Central memory CD4-positive, alpha-beta T cell (primary cell): Measurements from ENCODE around the gene AIPL1.
A peak's percentile ranks its signal among the peaks of the same experiment; 100 is the strongest.
"Not testable (repeated sequence)": the region's sequence is repeated elsewhere in the genome, so short reads cannot be mapped to it uniquely, and the experiment has no call there.

ENCODE experiments used
- DNase-seq: peaks from one replicate; pipeline ENCODE4 v3.0.0; 2022
- total RNA-seq, 3 experiments: gene quantifications; one replicate each; lab custom pipeline; 2026; lab: John Stamatoyannopoulos, UW

Gene AIPL1, protein sequence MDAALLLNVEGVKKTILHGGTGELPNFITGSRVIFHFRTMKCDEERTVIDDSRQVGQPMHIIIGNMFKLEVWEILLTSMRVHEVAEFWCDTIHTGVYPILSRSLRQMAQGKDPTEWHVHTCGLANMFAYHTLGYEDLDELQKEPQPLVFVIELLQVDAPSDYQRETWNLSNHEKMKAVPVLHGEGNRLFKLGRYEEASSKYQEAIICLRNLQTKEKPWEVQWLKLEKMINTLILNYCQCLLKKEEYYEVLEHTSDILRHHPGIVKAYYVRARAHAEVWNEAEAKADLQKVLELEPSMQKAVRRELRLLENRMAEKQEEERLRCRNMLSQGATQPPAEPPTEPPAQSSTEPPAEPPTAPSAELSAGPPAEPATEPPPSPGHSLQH
- 0 to 0.58 (median 0) reads per million in 3 experiments for total RNA-seq

DNA sequence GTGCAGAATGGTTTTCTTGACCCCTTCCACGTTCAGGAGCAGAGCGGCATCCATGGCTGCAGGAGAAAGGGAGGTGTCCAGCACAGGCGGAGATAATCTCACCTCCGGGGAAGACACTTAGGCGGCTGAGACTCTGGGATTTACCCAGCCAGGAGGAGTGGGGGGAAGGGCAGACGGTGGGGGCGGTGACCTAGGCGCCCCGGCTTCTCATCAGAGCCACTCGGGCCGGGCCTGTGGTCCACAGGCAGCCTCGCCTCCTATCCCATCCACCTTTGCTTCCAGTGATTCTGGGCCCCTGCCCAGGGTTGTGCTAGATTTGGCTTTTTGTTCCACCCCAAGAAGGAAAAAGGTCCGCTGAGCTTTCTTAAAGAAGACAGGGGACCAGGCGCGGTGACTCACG, at the start of gene AIPL1:
Gene AIPL1, minus strand, starts transcription at position 71 of the 400 bp plus-strand sequence. Its CDS starts 17 bp downstream, at position 54.
- no peak for DNase-seq

DNA sequence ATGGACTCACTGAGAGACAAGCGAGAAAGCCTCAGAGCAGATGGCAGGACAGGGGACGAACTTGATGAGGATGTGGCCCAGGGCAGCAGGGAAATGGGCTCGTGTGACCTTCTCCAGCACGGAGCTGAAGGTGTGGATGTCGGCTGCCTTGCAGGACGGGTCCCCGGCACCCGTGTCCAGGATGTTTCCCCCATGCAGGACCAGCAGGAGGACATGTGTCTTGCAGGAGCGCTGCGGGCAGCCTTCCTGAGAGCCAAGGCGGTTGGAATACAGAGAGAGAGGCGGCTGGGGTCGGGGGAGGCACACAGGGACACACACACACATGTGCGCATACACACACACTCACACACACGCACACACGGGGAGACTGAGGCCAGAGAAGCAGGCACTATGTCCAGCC, 48.6 kb upstream of the AIPL1 start:
- no peak for DNase-seq

DNA sequence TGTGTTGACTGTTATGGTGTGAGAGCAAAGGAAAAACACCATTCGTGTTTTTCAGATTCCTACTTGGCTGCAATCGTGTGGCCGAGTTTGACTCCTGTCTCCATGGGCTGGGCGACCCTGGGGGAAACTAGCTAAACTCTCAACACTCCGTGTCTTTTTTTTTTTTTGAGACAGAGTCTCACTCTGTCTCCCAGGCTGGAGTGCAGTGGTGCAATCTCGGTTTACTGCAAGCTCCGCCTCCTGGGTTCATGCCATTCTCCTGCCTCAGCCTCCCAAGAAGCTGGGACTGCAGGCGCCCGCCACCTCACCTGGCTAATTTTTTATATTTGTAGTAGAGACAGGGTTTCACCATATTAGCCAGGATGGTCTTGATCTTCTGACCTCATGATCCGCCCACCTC, 47.9 kb upstream of the AIPL1 start:
- DNase-seq = not testable (repeated sequence)

DNA sequence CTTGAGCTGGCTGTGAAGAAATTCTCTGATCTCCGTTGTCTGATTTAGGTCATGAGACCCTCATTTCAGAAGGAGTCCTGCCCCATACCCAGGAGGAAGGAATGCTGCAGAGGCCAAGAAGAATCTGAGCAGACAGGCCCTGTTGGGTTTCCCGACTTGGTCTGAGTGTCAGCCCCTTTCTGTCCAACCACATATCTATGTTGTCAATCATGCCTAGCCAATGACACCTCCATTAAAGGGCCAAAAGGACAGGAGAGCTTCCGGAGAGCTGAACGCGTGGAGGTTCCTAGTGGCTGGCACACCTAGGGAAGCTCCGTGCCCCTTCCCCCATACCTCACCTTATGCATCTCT, 47.2 kb upstream of the AIPL1 start:
- no peak for DNase-seq

DNA sequence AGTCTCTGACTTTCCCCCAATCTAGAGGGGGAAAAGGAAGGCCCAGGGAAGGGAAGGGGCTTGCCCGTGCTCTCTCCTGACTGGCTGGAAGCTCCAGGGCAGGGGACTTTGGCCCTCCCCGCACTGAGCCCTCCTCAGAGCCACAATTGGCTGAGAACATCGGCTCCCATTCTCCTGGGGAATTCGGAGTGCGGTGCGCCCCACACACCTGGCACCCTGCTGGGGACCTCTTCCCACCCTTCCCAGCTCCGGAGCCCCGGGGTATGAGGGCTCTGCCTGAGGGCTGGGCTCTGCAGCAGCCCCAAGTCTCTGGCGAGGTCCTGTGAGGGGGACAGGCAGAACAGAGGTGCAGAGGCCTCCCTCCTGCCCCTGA, 45.4 kb upstream of the AIPL1 start:
- no peak for DNase-seq

DNA sequence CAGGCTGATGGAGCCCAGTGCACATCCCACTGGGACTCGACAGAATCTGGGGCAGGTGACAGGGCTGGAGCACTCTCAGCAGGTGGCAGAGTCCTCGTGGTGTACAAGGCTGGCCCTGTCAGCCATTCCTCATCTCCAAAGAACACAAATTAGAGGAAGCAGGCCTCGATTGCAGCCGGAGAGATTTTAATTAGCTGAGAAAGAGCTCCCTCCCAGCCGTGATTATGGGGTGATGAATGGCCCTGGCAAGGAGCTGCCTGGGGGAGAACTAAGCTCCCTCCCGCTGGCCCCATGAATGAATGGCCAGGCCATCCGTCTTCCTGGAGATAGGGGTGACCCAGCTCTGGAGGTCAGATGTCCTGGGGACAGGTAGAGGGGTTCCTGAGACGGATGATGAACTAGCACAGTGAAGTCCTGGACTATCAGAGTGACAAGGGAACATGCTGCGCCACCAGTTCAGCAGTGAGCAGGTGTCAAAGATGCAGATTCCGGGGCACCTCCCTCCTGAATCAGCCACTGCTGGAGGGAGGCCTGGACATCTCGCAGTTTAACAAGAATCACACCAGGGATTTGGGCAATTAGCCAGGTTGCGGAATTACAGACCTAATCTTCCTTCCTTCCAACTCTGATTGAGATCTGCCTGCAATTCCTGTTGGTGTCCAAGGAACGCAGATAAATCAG, 44.8 kb upstream of the AIPL1 start:
- no peak for DNase-seq

DNA sequence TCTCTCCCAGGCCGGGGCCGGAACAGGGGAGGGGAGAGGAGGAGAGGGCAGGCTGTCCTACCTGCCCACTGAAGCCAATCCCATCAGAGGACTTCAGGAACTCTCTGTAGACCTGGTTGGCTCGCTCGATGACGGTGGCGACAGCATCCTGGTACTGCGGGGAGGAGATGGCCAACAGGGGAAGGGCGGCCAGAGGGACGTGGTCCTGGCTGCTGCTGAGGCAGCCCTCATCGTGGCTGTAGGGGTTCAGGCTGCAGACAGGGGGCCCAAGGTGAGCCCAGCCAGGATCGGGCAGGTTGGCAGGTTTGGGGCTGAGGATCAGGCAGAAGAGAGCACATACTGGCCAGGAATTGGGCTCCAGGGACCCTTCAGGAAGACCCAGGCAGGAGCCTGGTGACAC, 43.6 kb upstream of the AIPL1 start:
- no peak for DNase-seq

DNA sequence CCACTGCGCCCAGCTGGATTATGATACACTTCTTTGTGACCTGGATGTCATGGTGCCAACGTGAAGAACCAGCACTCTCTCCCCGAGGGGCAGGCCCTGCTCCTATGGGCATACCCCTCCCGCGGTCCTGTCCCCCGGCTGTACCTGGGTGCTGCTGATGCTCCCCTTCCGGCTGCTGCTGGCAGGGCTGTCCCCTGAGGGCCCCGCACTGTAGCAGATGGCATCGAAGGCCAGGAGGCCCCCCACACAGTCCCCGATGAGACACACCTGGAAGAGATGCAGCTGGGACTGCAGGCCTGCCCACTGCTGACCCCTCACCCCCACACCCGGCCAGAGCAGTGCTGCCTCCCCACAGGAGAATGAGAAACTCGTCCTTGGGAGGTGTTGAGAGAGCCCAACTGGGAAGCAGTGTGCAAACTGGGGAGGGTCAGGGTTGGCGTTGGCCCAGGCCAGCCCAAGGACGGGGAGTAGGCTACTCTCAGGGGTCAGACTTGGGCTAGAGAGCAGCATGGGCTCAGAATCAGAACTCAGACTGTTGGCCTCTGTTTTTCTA, 43.0 kb upstream of the AIPL1 start:
- no peak for DNase-seq

DNA sequence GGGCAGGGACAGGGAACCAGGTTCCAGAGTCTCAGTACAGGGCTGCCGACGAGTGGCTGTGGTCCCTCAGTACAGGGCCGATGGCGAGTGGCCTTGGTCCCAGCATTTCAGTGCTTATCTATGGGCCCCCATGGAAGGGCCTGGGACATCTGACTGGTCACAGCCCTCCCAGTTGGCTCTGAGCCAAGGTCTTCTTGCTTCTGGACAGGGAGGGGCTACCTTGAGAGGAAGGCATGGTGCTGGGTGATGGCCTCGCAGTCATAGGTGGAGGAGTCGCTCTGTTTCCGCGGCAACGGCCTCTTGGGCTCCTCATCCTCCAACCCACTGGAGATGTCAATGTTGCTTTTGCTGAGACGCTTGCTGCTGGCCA, 41.9 kb upstream of the AIPL1 start:
- DNase-seq = no peak

DNA sequence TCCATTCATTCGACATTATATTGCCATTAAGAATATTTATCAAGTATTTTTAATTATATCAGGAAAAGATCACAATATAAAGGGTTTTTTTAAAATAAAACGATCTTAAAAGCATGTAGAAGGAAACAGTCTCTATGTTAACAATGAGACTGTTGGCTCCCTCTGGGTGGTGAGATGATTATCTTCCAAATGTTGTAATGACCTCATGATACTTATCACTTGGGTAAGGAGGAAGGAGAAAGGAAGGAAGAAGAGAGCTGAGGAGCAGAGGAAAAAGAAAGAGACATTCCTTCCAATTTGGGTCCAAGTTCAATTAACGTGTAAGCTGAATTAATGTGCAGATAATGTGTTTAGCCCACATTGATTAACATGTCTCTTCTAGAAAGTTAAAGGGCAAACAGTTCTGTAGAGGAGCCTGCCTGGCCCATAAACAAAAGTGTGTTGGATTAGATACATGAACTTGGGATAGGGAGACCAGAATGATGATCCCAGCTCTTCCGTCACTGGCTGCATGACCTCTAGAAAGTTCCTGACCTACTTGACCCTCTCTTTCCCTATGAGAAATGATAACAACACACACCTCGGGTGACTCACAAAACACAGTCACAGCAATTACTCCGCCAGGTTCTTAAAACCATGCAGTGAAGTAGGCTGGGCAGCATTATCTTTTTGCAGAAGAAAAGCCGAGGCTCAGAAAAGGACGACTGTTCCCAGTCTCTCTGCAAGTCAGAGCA, 41.3 kb upstream of the AIPL1 start:
- DNase-seq = no peak

DNA sequence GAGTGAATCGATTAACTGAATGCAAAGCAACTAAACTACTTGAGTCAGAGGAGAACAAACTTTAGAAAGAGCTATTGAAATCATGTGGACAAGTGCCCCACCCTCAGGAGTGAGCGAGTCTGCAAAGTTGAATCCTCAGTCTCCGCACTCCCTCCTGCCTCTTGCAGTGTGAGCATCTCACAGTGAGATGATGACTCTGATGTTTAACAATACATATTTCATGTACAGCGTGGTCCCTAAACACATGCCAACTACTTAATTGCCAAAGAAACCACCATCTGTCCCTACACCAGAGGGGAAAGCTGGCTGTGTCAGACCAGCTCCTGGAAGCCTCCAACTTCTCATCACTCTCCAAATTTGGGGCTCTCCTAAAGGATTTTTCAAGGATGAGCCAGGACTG, 40.5 kb upstream of the AIPL1 start:
- DNase-seq = no peak

DNA sequence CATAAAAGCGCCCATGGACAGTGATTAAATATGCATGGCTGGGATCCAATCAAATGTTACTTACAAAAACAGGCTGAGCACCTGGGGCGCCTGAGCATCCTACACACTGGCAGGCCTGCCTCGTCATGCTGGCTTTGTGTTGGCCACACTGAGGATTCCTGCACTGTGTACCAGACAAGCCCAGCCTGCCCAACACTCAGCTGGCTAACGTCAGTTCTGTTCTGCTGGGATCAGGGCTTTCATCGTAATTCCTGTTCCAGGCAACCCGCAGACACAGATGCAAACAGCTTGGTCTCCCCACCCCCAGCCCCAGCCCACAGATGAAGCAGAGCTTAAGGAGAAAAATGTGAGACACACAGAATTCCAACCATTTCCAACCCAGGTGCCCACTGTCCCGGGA, 40.0 kb upstream of the AIPL1 start:
- DNase-seq = no peak

DNA sequence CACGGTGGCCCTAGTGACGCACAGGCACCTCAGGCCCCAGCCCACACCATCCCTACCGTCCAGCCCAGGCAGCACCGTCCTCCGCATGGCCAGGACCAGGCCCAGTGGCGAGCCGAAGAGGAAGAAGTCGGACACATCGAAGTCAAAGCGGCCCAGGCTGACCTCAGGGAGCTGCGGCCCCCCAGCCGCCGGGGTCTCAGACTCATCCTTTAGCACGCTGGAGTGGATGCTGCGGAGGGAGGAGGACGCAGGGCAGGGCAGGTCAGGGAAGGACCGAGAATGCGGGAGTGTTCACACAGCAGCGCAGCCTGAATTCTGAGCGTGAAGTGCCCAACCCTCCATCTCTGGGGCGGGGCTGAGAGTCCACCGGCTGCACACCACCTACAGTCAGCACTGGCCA, 39.5 kb upstream of the AIPL1 start:
- DNase-seq = no peak

DNA sequence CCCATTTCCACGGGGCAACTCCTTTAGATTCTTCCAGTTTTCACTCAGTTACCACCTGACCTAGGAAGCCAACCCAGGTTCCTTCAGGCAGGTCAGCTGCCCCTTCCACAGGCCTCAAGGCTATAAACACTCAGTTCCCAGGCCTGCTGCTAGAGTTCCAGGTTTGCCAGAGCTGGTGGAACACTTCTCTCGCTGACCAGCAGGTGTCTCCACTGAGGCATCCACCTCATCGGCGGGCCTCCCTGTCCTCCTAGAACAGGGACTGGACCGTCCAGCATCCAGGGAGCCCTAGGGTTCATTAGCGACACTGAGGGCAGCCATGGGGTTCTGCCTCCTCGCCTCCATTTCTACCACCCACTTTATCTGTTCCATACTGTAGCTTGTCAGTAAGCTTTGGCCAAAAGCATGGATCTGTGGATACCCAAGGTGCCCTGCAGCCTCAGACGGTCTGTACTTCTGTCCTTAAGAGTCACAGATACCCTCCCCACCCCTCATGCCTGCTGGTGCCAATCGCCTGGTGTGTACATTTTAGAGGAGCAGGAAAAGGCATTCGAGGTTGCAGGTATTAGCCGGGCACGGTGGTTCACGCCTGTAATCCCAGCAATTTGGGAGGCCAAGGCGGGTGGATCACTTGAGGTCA, 38.3 kb upstream of the AIPL1 start:
- peak; percentile 38 for DNase-seq

DNA sequence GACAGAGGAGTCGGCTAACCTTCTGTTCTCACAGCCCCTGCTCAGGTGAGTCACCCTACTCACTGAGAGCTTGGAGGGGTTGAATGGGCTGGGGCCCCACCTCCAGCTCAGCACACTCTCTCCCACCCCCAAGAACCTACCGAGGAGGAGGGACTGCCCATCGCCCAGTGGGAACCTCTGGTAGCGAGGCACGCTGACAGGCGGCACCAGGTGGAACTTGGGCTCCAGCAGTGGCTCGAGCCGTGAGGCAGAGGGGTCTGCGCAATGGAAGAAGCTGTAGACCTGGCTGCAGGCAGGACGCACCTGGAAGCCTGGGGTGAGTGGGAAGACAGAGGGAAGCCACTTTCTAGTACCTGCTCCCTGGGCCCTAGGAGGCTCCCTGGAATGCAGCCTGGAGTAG, 37.6 kb upstream of the AIPL1 start:
- no peak for DNase-seq

DNA sequence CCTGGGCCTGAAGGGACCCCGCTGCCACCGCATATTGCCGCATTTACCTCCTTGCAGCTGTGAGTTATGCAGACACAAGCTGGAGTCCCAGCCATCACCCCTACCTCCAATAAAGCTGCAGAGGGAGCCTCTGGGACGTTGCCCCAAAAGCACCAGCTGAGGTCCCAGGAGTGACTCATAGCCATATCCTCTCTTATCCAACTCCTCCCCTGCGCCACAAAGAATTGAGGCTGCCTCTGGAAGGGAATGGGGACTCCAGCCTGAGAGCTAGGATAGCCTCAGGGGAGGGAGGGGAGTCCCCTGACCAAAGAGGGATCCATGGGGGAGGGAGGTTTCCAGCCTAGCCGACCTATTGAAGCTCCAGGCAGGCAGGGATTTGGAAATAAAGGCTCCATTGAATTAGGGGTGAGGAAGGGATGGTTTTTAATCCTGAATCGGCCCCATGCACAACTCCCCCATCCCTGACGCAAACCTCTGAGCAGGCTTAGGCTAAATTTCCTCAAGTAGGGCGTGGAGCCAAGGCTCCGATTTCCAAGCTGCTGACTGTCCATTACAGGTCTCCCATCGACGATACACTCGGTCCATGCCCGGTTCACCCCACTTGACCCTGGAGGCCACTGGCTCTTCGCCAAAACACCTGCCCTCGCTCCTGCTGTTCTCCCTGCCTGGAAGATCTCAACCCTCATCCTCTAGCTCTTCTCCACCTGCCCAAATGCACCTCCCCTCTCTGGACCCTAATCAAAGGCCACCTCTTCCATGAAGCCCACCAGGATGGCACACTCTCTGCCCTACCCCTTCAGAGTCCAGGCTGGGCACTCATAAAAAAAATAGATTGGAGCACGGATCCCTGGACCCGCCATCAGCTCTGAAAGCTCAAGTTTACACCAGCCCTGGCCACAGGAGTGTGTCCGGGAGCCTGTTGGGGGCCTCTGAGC, 36.9 kb upstream of the AIPL1 start:
- DNase-seq = no peak

DNA sequence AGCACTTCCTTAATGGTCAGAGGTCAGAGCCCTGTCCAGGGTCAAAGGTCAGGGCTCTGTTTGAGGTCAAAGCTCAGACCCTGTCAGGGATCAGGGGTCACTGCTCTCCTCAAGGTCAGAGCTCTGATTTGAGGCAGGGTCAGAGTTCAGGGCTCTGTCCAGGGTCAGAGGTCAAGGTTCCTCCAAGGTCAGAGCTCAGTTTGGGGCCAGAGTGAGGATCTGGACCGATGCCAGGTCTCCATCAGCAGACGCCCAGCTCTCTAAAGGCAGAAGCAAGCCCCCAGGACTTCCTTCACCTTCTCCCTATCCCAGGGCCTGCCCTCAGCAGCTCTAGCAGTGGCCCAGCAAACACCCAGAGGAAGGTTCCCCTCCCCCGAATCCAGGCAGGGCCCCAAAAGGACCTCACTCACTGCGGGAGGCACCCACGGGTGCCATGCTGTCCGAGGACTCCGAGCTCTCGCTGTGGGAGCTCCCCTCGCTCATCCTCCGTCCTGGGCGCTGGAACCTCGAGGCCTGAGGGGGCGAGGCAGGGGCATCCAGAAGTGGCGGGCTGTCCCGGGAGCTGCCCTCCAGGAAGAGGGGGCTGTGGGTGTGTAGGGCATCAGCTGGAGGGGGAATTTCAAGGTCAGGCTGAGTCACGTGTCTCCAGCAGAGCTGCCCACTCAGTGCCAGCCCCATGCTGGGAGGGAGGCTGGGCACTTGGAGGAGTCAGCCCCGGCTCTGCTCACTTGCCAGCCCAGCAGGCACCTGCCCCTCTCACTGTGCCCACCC, 36.0 kb upstream of the AIPL1 start:
- DNase-seq = no peak

DNA sequence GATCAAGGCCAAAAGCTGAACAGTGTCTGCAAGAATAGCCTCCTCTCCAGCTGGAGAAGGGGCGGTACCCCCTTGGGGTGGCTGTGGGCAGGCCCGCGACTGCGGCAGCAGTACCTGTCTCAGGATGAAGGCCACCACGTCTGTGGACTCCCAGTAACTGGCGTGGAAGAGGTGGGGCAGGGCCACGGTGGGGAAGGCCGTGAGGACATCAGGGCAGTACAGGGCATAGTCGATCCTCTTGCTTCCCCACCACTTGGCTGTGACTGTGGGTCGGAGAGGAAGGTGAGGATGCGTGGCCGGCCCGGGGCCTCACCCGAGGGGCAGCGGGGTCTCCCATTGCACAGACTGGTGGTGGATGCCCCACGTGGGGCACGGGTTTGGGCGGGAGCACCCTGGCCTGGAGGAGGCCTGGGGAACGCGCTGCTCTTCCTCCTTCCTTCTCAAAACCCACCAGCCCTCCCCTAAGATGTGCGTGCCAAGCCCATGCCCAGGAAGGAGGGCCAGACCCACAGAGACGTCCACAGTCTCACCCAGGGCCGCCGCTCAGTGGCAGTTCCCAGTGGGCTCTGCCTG, 35.3 kb upstream of the AIPL1 start:
- no peak for DNase-seq

DNA sequence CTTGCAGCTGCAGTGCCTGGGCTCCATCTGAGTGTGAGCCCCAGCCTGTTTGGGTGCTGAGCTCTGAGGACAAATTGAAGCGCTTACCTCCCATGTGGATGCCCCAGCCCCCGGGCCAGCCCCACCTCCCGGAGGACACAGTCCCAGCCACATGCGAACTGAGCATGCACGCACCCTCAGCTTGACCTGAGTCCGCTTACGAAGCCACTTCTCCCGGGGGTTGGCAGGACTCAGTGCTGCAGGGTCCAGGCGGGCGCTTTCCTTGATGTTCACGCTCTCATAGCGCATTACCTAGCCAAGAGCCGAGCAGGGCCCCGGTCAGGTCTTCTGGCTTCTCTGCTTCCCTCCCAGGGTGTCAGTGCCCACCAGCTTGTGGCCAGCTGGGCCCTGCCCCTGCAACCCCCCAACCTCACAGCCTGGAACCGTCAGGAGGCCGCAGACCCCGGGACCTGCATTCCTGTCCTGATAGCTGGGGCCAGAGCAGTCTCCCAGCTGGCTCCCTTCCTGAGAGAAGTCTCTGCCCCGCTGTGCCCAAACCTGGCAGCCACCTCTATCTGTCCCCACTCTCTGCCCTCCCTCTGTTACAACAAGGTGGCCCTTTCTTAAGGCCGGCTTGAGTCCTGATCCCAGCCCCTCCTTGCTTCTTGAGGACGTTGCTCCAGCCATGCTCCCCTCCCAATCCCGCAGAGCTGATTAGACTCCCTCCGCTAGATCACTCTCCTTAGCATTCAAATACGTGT, 33.3 kb upstream of the AIPL1 start:
- no peak for DNase-seq

DNA sequence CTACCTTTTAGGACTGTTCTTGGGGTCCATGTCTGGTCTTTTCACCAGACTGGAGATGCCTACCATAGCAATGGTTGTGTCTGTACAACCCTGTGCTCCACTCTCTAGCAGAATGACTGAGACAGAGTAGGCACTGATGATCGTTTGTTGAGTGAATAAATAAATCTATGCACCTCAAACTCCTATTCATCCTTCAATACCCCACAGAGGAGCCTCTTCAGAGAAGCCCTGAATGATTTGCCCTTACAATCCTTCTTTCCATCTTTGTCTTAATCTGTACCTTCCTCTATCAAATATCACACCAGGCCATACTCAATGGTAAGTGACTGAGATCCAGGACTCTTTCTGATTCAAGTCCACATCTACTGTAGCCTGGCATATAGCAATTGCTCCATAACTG, 32.6 kb upstream of the AIPL1 start:
- DNase-seq = no peak
